Activated T-cell treated with anti-CD3 and anti-CD28 coated beads, Interleukin-2, amount 50 U/mL, for 24 hours (primary cell): ENCODE results near the gene CPEB1.
A peak's percentile ranks its signal among the peaks of the same experiment; 100 is the strongest.

Source experiments
- DNase-seq: peaks from one replicate; pipeline ENCODE4 v3.0.0-alpha.2; 2020
- H3K27ac Mint-ChIP-seq: 2 replicates; pipeline ENCODE4 v1.8.0; 2020; ENCODE audit warnings: mild to moderate bottlenecking, mixed read lengths
- H3K27me3 Mint-ChIP-seq: 2 replicates; pipeline ENCODE4 v1.8.0; 2020; ENCODE audit warnings: mixed read lengths
- H3K36me3 Mint-ChIP-seq: 2 replicates; pipeline ENCODE4 v1.8.0; 2020; ENCODE audit warnings: low read depth, mixed read lengths
- H3K4me1 Mint-ChIP-seq: 2 replicates; pipeline ENCODE4 v1.8.0; 2020; ENCODE audit warnings: low read depth, mixed read lengths
- H3K4me3 Mint-ChIP-seq: 2 replicates; pipeline ENCODE4 v1.8.0; 2020; ENCODE audit warnings: mild to moderate bottlenecking, moderate library complexity, mixed read lengths
- H3K9me3 Mint-ChIP-seq: 2 replicates; pipeline ENCODE4 v1.8.0; 2020; ENCODE audit warnings: mixed read lengths

The CPEB1 gene

DNA sequence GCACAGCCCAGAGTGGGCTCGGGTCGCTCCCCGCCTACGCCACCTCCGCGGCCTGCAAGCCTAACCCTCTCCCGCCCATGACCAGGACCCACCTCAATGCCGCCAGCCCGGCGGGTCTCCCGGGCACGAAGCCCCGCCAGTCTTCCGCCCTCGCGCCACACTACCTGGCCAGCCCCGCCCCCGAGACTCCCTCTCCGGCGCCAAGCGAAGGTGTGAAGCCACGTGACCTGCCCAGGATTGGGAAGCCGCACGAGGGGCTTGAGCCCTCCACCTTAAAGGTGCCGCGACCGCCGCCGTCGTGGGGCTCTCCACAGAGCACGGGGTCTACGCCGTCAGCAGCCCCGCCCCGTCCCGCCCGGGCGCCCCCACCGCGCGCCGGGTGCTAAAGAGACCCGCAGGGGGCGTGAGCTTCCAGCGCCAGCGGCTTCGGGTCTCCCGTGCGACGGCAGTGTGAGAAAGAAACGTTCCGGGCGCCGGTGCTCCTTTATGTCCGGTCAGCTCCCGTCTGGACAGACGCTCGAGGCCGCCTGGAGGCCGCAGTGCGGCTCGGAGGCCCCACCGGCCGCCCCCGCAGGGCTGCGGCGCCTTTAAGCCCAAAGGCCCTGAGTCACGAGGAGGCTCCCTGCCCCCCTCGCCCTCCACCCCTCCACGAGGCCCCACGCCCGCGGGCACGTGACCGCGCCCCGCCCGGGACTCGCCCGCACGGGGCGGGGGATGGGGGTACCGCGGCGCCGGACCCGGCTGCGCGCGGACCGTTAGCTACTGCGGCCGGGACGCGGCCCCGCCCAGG is at the start of gene CPEB1:
Gene CPEB1 (minus strand): TSS at position 319 of the 790 bp plus-strand sequence. CDS start 18,904 bp downstream, outside the sequence.
- peaks cover 10% of the 10 kb centered on the region for H3K4me1 Mint-ChIP-seq
- DNase-seq = peak; percentile 74
- H3K27ac Mint-ChIP-seq = no peak within 1 kb of the TSS
- H3K9me3 Mint-ChIP-seq = no peaks in the 10 kb centered on the region
- no peaks in the 10 kb centered on the region for H3K36me3 Mint-ChIP-seq
- peak within 1 kb of the TSS; percentile 52 for H3K4me3 Mint-ChIP-seq
- H3K27me3 Mint-ChIP-seq = peaks cover 63% of the 10 kb centered on the region

DNA sequence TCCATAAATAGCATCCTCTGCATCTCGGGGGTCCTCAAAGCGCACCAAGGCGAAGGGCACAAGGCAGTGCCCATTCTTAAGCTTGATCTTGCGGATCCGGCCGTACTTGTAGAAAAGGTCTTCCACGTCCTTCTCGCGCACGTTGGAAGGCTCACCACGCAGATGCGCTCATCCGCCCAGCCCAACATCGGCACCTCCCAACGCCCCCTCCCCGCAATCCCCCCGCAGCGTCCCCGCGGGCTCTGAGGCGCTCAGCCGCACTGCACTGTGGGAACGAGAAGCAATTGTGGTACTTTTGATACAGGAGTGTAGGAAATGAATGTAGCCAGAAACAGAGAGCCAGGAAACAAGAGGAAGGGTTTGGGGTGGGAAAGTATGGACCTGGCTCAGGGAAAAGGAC is 45.0 kb upstream of the CPEB1 start:
- Mint-ChIP-seq H3K27me3 (peaks cover 5% of the 10 kb centered on the region), H3K36me3 (no peaks in the 10 kb centered on the region), H3K9me3 (no peaks in the 10 kb centered on the region), H3K4me1 (no peaks in the 10 kb centered on the region), H3K4me3 (no peak overlapping the region), H3K27ac (no peak overlapping the region)
- DNase-seq = no peak

GRCh38 chr15:82689147-82689546 is 42.0 kb upstream of the CPEB1 start:
- no peaks in the 10 kb centered on the region for H3K36me3 Mint-ChIP-seq
- H3K9me3 Mint-ChIP-seq = no peaks in the 10 kb centered on the region
- DNase-seq = no peak
- H3K4me3 Mint-ChIP-seq = no peak overlapping the region
- no peaks in the 10 kb centered on the region for H3K4me1 Mint-ChIP-seq
- peaks cover 5% of the 10 kb centered on the region for H3K27me3 Mint-ChIP-seq
- no peak overlapping the region for H3K27ac Mint-ChIP-seq

DNA sequence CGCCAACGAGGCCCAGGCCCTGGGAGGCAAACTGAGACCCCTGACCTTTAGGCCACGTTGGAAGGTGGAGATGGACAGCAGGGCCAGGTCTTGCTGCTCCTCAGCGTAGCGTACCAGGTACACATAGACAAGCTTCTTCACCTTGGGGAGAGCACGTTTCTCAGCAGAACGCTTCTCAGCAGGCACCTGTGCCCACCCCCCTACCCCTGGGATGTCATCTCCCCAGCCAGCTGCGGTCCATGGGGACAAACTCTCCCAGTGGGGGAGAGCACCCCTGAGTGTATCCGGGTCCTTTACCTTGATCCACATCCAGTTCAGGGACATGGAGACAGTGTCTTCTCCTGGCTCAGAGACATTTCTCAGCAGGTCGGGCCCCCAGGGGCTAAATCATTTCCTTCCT is 41.5 kb upstream of the CPEB1 start:
- Mint-ChIP-seq H3K4me1 (no peaks in the 10 kb centered on the region), H3K9me3 (no peaks in the 10 kb centered on the region), H3K4me3 (no peak overlapping the region), H3K27ac (no peak overlapping the region), H3K36me3 (no peaks in the 10 kb centered on the region), H3K27me3 (peaks cover 5% of the 10 kb centered on the region)
- DNase-seq = no peak

GRCh38 chr15:82681371-82681770 is 34.2 kb upstream of the CPEB1 start:
- no peaks in the 10 kb centered on the region for H3K36me3 Mint-ChIP-seq
- no peak overlapping the region for H3K27ac Mint-ChIP-seq

GRCh38 chr15:82680200-82681102 is 33.3 kb upstream of the CPEB1 start:
- Mint-ChIP-seq H3K4me3 (peak overlapping the region; percentile 83), H3K4me1 (peaks cover 15% of the 10 kb centered on the region), H3K27me3 (peaks cover 8% of the 10 kb centered on the region), H3K27ac (peak overlapping the region; percentile 79), H3K9me3 (no peaks in the 10 kb centered on the region), H3K36me3 (no peaks in the 10 kb centered on the region)
- DNase-seq = peak; percentile 84

More at GRCh38 chr15:82681371-82681770, 34.2 kb upstream of the CPEB1 start:
- no peak for DNase-seq
- Mint-ChIP-seq H3K4me3 (peak overlapping the region; percentile 83), H3K4me1 (peaks cover 15% of the 10 kb centered on the region), H3K9me3 (no peaks in the 10 kb centered on the region), H3K27me3 (peaks cover 8% of the 10 kb centered on the region)

DNA sequence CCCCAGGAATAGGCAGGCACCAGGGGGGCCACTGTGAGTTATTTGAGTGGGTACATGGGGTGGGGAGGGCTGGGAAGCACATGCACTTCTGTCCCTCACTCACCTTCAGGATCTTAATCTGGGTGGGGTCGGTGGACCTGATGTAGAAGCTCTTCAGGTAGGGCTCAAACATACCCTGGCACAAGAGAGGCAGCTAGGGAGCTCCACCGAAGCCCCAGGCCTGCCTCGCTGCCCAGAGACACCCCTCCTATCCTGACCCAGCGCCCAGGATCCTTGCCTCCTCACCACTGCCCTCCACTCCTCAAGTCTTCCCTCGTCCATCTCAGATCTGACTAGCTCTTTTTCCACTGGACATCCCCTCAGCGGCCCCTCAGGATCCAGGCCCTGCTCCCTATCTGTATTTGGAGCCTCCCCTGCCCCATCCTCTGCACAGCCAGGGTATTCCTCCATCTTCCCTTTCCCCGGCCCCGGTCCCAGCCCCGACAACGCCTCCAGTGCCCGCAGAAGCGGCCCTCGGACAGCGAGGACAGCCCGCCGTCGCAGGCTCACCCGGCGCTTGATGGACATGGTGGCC is 32.5 kb upstream of the CPEB1 start:
- H3K4me3 Mint-ChIP-seq = peak overlapping the region; percentile 66
- H3K27me3 Mint-ChIP-seq = peaks cover 8% of the 10 kb centered on the region
- no peaks in the 10 kb centered on the region for H3K9me3 Mint-ChIP-seq
- no peaks in the 10 kb centered on the region for H3K36me3 Mint-ChIP-seq
- H3K4me1 Mint-ChIP-seq = peaks cover 15% of the 10 kb centered on the region
- DNase-seq = no peak
- H3K27ac Mint-ChIP-seq = no peak overlapping the region

DNA sequence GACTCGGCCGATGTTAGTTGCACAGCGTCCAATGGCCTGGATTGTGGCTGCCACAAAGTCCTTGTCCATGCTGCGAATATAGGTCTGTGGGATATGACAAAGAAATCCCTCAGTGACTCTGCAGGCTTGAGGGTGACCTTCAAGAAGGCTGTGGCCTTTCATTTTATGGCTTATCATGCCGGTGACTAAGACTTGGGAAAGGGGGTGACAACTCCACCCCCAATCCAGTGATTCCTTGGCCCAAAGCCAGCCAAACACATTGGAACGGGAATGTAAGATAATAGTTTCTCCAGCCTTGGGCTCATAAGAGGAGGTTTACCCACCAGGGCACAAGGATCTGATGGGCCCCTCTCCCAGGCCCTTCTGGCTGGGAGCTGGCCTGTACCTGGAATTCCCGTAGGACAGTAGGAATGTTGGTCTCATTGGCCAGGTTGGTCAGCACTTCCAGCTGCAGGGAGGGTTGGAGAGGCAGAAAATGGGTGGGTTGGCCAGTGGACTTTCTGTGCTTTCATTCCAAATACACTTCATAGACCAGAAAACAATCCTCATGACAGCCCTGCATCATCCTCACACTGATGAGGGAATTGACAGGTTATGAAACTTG is 30.7 kb upstream of the CPEB1 start:
- Mint-ChIP-seq H3K27ac (no peak overlapping the region), H3K36me3 (no peaks in the 10 kb centered on the region), H3K9me3 (no peaks in the 10 kb centered on the region), H3K27me3 (peaks cover 8% of the 10 kb centered on the region), H3K4me3 (no peak overlapping the region), H3K4me1 (peaks cover 15% of the 10 kb centered on the region)
- no peak for DNase-seq

- no peaks in the 10 kb centered on the region for H3K36me3 Mint-ChIP-seq
- H3K27me3 Mint-ChIP-seq = peaks cover 3% of the 10 kb centered on the region
- peaks cover 2% of the 10 kb centered on the region for H3K4me1 Mint-ChIP-seq
- no peak overlapping the region for H3K4me3 Mint-ChIP-seq
- no peaks in the 10 kb centered on the region for H3K9me3 Mint-ChIP-seq
- no peak overlapping the region for H3K27ac Mint-ChIP-seq
- DNase-seq = no peak
These were observed 27.7 kb upstream of the CPEB1 start for GRCh38 chr15:82674873-82675272.

GRCh38 chr15:82670699-82671098 is 23.5 kb upstream of the CPEB1 start:
- no peak overlapping the region for H3K27ac Mint-ChIP-seq
- H3K36me3 Mint-ChIP-seq = no peaks in the 10 kb centered on the region

DNA sequence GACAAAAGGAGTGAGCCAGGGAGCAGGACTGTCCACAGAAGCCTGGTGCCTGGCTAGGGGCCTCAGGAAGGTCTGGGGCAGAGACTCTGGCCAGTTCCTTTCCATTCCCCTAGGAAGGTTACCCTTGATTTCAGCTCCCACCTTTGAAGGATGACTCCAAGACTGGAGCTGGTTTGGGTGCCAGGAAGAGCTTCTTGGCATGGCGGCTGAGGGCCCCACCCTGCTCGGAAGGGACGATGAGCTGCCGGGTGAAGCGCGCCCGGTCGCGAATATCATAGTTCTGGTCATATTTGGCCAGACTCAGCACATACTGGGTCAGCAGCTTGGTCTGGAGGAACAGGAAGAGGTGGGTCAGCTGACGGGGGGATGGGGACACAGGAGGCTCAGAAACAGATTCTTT is 19.4 kb upstream of the CPEB1 start:
- H3K27ac Mint-ChIP-seq = no peak overlapping the region

More at GRCh38 chr15:82670699-82671098, 23.5 kb upstream of the CPEB1 start:
- no peaks in the 10 kb centered on the region for H3K9me3 Mint-ChIP-seq
- H3K4me3 Mint-ChIP-seq = no peak overlapping the region
- DNase-seq = no peak
- H3K27me3 Mint-ChIP-seq = peaks cover 5% of the 10 kb centered on the region
- no peaks in the 10 kb centered on the region for H3K4me1 Mint-ChIP-seq

DNA sequence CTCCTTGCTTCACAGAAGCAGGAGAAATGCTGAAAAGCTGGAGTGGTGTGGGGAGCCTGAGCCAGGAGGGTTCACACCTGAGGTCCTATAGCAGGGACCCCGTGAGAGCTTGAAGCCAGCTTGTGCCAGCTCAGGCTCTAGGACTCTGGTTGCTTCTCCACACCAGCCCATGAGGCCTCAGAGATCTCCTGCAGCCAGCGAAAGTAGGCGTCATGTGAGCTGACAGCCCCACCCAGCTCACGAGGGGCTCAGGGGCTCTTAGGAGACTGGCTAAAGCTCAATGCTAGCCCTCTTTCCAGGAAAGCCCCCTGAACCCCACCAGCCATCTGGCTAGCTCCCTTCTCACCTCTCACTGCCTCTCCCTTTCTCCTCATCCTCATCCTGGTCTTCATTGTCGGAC is 16.9 kb upstream of the CPEB1 start:
- Mint-ChIP-seq H3K9me3 (no peaks in the 10 kb centered on the region), H3K4me1 (no peaks in the 10 kb centered on the region), H3K4me3 (no peak overlapping the region), H3K27ac (no peak overlapping the region), H3K27me3 (peaks cover 33% of the 10 kb centered on the region), H3K36me3 (no peaks in the 10 kb centered on the region)
- DNase-seq = no peak

More for the DNA sequence above, 19.4 kb upstream of the CPEB1 start:
- H3K36me3 Mint-ChIP-seq = no peaks in the 10 kb centered on the region
- no peak overlapping the region for H3K4me3 Mint-ChIP-seq
- H3K27me3 Mint-ChIP-seq = peaks cover 31% of the 10 kb centered on the region
- no peaks in the 10 kb centered on the region for H3K4me1 Mint-ChIP-seq
- no peaks in the 10 kb centered on the region for H3K9me3 Mint-ChIP-seq
- DNase-seq = no peak

DNA sequence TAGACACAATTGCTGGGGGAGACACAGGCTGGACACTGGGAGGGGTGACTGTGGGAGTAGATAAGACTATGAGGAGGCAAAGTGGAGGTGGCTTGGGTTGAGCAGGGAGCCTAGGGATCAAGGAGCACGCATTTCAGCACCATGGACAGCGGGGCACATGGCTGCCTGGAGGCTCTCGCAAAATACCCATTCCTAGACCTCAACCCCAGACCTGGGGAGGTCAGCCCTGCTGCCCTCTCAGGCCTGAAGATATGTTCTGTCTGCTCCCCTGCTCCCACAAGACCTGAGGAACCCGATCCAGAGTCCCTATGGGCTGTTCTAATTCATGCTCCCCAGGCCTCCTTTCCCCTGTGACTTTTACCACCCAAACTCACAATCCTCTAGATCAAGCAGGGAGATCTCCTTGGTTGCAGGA is 16.0 kb upstream of the CPEB1 start:
- no peaks in the 10 kb centered on the region for H3K4me1 Mint-ChIP-seq
- DNase-seq = peak; percentile 56
- H3K36me3 Mint-ChIP-seq = no peaks in the 10 kb centered on the region
- H3K27me3 Mint-ChIP-seq = peaks cover 35% of the 10 kb centered on the region
- H3K27ac Mint-ChIP-seq = no peak overlapping the region
- no peak overlapping the region for H3K4me3 Mint-ChIP-seq
- no peaks in the 10 kb centered on the region for H3K9me3 Mint-ChIP-seq

- H3K9me3 Mint-ChIP-seq = no peaks in the 10 kb centered on the region
- H3K4me3 Mint-ChIP-seq = no peak overlapping the region
- H3K27me3 Mint-ChIP-seq = peaks cover 35% of the 10 kb centered on the region
- DNase-seq = no peak
- no peaks in the 10 kb centered on the region for H3K36me3 Mint-ChIP-seq
- no peak overlapping the region for H3K27ac Mint-ChIP-seq
- H3K4me1 Mint-ChIP-seq = no peaks in the 10 kb centered on the region
These were observed 15.5 kb upstream of the CPEB1 start for GRCh38 chr15:82662641-82663040.
